Neutrophil (primary cell): ENCODE results near the gene MEGF8.

Source experiments
- H3K27ac ChIP-seq: fragments of 200-600 bp; sonication (generic); 2 replicates; pipeline ENCODE4 v1.5.1; 2016; ENCODE audit warnings: mild to moderate bottlenecking, moderate library complexity
- H3K27me3 ChIP-seq: fragments of 200-600 bp; sonication (generic); 2 replicates; pipeline ENCODE4 v1.6.0; 2016; ENCODE audit warnings: mild to moderate bottlenecking
- H3K36me3 ChIP-seq: fragments of 200-600 bp; sonication (generic); 2 replicates; pipeline ENCODE4 v1.5.1; 2017
- H3K4me1 ChIP-seq, 2 experiments: fragments of 200-600 bp in 1 of 2; sonication (generic) in 1 of 2; 1 replicate in 1 of 2; 2 replicates in 1 of 2; pipeline versions ENCODE4 v1.5.1 to v1.6.1; 2013 to 2016; ENCODE audit warnings: low read depth in 1 of 2, low read length in 1 of 2, mild to moderate bottlenecking in 1 of 2, moderate library complexity in 1 of 2; ENCODE audit not compliant: control insufficient read depth in 1 of 2, insufficient read depth in 1 of 2
- H3K4me3 ChIP-seq, 2 experiments: fragments of 200-600 bp in 1 of 2; sonication (generic) in 1 of 2; 1 replicate in 1 of 2; 2 replicates in 1 of 2; pipeline ENCODE4 v1.5.1; 2013 to 2016; ENCODE audit warnings: low read depth in 1 of 2, low read length in 1 of 2, mild to moderate bottlenecking in 1 of 2, moderate library complexity in 1 of 2
- H3K9me3 ChIP-seq: fragments of 200-600 bp; sonication (generic); 2 replicates; pipeline ENCODE4 v1.5.1; 2016
- CTCF ChIP-seq: fragments of 200-600 bp; sonication (generic); IDR thresholded peaks from 2 replicates; pipeline ENCODE4 v1.5.1; 2016; ENCODE audit warnings: antibody characterized with exemption

The MEGF8 gene

GRCh38 chr19:42361545-42361910, 36.1 kb downstream of the MEGF8 start:
- Histone ChIP-seq H3K4me1 (no peaks in the 10 kb centered on the region), H3K9me3 (no peaks in the 10 kb centered on the region), H3K27ac (no peak overlapping the region), H3K4me3 (no peak overlapping the region), H3K27me3 (no peaks in the 10 kb centered on the region), H3K36me3 (peaks cover 11% of the 10 kb centered on the region)
- no peak for TF ChIP-seq CTCF

- Histone ChIP-seq H3K4me1 (no peaks in the 10 kb centered on the region), H3K27me3 (no peaks in the 10 kb centered on the region), H3K9me3 (no peaks in the 10 kb centered on the region), H3K27ac (no peak overlapping the region), H3K4me3 (no peak overlapping the region), H3K36me3 (peaks cover 5% of the 10 kb centered on the region)
- TF ChIP-seq CTCF = no peak
Measured at GRCh38 chr19:42362342-42362741, 36.9 kb downstream of the MEGF8 start.

GRCh38 chr19:42362891-42363440, 37.5 kb downstream of the MEGF8 start:
- Histone ChIP-seq H3K27ac (no peak overlapping the region), H3K9me3 (no peaks in the 10 kb centered on the region), H3K4me1 (no peaks in the 10 kb centered on the region), H3K4me3 (no peak overlapping the region), H3K27me3 (no peaks in the 10 kb centered on the region), H3K36me3 (peaks cover 4% of the 10 kb centered on the region)
- no peak for TF ChIP-seq CTCF

GRCh38 chr19:42363614-42364346, 38.3 kb downstream of the MEGF8 start:
- Histone ChIP-seq H3K9me3 (no peaks in the 10 kb centered on the region), H3K27me3 (no peaks in the 10 kb centered on the region), H3K4me3 (no peak overlapping the region), H3K27ac (no peak overlapping the region), H3K4me1 (no peaks in the 10 kb centered on the region), H3K36me3 (peaks cover 4% of the 10 kb centered on the region)
- no peak for TF ChIP-seq CTCF

GRCh38 chr19:42366673-42367072, 41.2 kb downstream of the MEGF8 start:
- TF ChIP-seq CTCF = no peak
- Histone ChIP-seq H3K27me3 (no peaks in the 10 kb centered on the region), H3K4me3 (no peak overlapping the region), H3K27ac (no peak overlapping the region), H3K4me1 (no peaks in the 10 kb centered on the region), H3K9me3 (no peaks in the 10 kb centered on the region), H3K36me3 (no peaks in the 10 kb centered on the region)
